DMS53 treated with DMSO at 0.1 percent for 48 hours (cell line): ENCODE results near the gene NRIP3.
A peak's percentile ranks its signal among the peaks of the same experiment; 100 is the strongest.
"Not testable (repeated sequence)": the region's sequence is repeated elsewhere in the genome, so short reads cannot be mapped to it uniquely, and the experiment has no call there.

Experiments used
- DNase-seq: peaks from one replicate; lab custom pipeline; 2025; ENCODE audit not compliant: unreplicated experiment; lab: John Stamatoyannopoulos, UW

The NRIP3 gene

GRCh38 chr11:8973121-8973520, 30.7 kb downstream of the NRIP3 start:
- no peak for DNase-seq

DNA sequence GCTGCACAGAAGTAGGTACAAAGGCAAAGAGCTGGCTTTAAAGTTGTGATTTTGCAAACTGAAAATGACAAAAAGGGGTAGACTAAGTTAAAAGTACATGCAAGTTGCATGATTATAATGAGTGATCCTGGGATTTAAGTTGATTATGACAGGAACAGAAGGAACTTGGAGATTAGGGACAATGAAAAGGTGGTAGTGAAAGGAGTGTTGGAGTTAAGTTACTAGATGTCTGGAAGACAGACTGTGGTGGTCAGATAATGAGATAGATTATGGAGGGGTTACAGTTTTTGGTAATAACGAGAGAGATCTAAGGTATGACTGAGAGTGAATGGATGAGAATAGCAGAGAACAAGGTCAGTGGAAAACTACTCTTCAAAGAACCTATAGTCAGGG, 31.9 kb downstream of the NRIP3 start:
- no peak for DNase-seq

- DNase-seq, result no peak
Measured at GRCh38 chr11:8971196-8971923, 32.4 kb downstream of the NRIP3 start.

- no peak for DNase-seq
Measured at GRCh38 chr11:8967184-8967583, 36.6 kb downstream of the NRIP3 start.

DNA sequence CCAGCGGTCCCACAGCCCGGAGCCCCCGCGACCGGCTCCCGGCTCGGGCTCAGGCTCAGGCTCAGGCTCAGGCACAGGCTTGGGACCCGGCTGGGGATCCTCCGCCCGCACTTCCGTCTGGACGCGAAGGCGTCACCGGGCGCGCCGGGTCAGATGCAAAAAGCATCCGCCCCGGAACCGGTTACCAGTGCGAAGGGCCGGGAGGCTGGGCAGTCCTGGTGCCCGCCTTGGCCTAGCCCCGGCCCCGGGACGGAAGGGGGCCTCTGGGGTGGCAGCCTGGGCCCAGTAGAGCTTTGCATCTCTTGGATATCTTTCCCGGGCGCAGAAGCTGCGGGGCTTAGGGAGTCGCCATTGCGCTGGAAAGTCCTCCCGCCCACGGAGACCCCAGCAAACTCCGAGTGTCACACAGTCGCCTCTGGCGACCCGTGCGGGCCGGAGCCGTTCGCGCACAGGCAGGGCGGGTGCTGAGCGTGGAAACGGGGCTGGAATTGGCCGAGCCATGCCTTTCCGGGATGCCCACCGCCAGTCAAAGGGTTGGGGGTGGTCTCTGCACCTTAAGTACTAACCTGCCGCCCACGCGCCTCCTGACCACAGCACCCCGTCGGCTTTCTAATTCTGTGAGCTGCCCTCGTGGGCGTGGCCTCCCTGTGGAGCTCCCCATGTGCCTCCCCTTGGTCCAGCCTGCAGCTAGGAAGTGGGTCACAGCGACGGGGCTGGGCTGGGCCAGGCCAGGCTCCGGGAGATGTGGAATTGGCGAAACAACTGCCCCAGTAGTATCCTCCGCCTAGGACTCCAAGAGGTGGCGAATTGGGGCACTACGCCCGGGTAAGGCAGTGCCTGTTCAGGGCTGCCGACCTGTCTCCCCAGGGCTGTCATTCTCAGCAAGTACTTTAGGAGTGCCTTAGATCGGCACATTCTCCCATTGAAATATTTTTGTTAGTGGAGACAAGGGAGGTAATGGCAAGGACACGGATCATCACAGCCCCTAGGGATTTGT, 39.2 kb downstream of the NRIP3 start, which contains the start of gene TMEM9B:
Gene TMEM9B, minus strand, starts transcription at position 119 of the 997 bp plus-strand sequence. CDS start 129 bp downstream, outside the sequence.
- DNase-seq, result peak; percentile 84

DNA sequence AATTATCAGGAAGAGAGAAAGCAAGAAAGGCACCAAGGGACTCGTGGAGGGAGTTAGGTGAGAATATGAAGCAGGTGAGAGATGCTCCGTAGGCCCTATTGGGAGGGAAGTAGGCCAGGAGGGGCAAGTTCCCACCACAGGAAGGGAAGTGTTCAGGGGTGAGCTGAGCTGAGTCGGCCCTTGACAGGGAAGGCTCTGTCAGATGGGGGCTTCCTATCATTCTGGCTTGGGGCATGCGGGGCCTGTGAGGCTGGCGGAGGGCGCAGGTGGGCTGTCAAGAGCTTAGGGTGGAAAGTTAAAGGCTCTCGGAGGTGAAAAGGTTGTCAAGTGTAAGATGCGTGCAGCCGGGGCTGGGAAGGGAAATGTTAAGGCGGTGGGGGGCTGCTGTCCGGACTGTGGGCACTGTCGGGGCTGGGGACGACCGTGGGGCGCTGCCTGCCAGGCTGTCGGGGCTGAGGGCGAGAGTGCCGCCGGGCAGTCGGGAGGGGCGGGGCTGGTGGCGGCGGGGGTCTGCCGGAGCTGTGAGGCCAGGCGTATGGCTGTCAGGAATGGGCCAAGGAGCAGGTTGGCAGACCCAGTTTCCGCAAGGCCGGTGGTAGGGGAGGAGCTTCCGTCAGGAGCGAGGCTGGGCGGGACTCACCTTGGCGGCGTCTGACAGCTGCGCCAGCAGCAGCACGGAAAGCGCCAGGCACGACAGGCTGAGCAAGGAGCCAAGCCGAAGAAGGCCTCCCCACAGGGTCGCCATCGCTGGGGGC, 40.1 kb downstream of the NRIP3 start:
- DNase-seq, result peak; percentile 69

GRCh38 chr11:8962841-8963240, 41.0 kb downstream of the NRIP3 start:
- no peak for DNase-seq

GRCh38 chr11:8961401-8961800, 42.4 kb downstream of the NRIP3 start:
- DNase-seq, result no peak

DNA sequence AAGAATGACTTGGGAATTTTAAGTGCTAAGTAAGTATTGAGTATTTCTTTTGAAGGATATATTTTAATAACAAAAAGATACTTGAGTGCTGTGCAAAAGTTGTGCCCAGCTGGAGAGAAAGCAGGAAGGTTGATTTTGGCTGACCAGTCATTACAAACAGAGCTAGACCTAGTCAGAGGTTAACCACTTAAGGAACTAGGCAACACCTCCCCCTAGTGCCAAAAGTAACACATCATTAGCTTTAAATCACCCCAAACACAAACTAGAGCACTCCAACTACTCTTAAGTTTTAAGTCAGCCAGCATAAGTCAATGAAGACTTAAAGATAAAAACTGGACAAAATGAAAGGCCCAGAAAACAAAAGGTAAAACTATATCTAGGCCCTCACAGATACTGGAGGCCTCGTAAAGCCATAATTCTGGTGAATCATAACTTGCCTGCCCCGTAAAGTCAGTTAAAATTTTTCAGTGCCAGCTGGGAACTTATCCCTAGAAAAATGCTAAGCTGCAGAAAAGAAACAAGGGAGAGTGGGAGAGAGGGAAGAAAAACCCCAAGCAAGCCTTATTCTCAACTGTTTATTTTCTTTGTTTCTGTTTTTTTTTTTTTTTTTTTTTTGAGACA, 44.1 kb downstream of the NRIP3 start:
- DNase-seq, result peak; percentile 67

GRCh38 chr11:8956860-8957259, 46.9 kb downstream of the NRIP3 start:
- DNase-seq, result no peak

DNA sequence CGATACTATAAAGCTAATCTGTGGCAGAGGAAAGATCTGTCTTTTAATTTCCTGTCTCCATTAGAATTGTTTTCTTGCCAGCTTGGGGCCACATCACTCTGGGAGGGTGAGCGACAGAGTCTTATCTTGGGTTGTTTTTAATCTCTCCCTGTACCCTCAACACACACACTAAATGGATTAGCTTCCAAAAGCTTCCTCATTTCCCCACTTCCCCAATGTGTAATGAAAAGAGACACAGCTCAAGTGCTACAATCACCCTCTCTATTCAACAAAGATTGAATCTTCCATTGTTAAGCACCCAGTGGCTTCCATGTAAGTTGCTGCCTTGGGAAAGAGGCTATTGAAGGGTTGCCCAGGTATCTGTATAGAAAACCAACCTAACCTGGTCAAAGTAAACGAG, 54.9 kb downstream of the NRIP3 start:
- no peak for DNase-seq

- no peak for DNase-seq
Measured at GRCh38 chr11:8947230-8947943, 56.4 kb downstream of the NRIP3 start.

GRCh38 chr11:8942518-8943066, 61.2 kb downstream of the NRIP3 start, which contains the start of gene ASCL3:
Gene ASCL3 (minus strand): TSS chr11:8943016. CDS start chr11:8938161, 4,855 bp downstream.
- DNase-seq, result no peak

- no peak for DNase-seq
Measured at GRCh38 chr11:8941341-8942103, 62.3 kb downstream of the NRIP3 start.

- DNase-seq, result no peak
Measured at GRCh38 chr11:8937659-8938058, 66.1 kb downstream of the NRIP3 start.

- no peak for DNase-seq
Measured at GRCh38 chr11:8937159-8937558, 66.6 kb downstream of the NRIP3 start.

- not testable (repeated sequence) for DNase-seq
Measured at GRCh38 chr11:8935789-8936188, 68.0 kb downstream of the NRIP3 start.

GRCh38 chr11:8934742-8935488, 68.9 kb downstream of the NRIP3 start:
- no peak for DNase-seq
